K562 (cell line): ENCODE data around the gene SERPINA5. TPM values are rescaled to one million over a fixed set of nuclear protein-coding genes. Genes with fewer than 3 reads are reported as not detected.

Experiments used
- ATAC-seq: fragments of 200-7000 bp; cut with Tn5 transposase; 3 replicates; pipeline ENCODE4 v1.9.1; 2020; ENCODE audit warnings: moderate library complexity
- BruUV-seq: library from RNA; stranded (reverse); fragments of 400-500 nt; replicated peaks from 2 replicates; lab custom pipeline; 2021; lab: Mats Ljungman, UMichigan
- CTCF ChIA-PET: fragments of 300-600 bp; formaldehyde crosslinking; extraction: SDS; loops from one replicate; lab custom pipeline; 2021; ENCODE audit warnings: low intra/inter-chr PET ratio; lab: Yijun Ruan, JAX
- POLR2A ChIA-PET: fragments of 300-600, 350-650 bp; sonication (Branson Sonifier 250); formaldehyde crosslinking; extraction: SDS; loops from one replicate; lab custom pipeline; 2021; ENCODE audit warnings: antibody characterized with exemption, inconsistent platforms; lab: Yijun Ruan, JAX
- DNase-seq, 4 experiments: peaks; one replicate each; pipeline versions ENCODE4 v3.0.0 to v3.0.0-alpha.2; 2011 to 2018; ENCODE audit warnings: low spot score in 3 of 4, mixed read lengths in 3 of 4; ENCODE audit errors: extremely low read depth in 1 of 4
- FAIRE-seq: peaks from 2 replicates; lab custom pipeline; 2011; peaks lifted over from hg19 to GRCh38; lab: Jason Lieb, UNC
- H2AFZ ChIP-seq: 2 replicates; pipeline ENCODE4 v1.6.0; 2011; ENCODE audit warnings: low read depth, low read length, control low read depth, inconsistent platforms
- H3K27ac ChIP-seq: fragments of 200-600 bp; 3 replicates; pipeline ENCODE4 v1.8.0; 2011; ENCODE audit warnings: low read depth, mild to moderate bottlenecking, control low read depth, inconsistent platforms, low read length, moderate library complexity, mixed read lengths; ENCODE audit errors: extremely low read depth
- H3K27me3 ChIP-seq, 2 experiments: fragments of 300-600 bp in 1 of 2; 2 replicates in 1 of 2; 3 replicates in 1 of 2; pipeline versions ENCODE4 v1.6.0 to v1.8.0; 2011; ENCODE audit warnings: inconsistent platforms in 2 of 2, low read length in 2 of 2, mild to moderate bottlenecking in 1 of 2, mixed read lengths in 1 of 2, moderate library complexity in 1 of 2; ENCODE audit not compliant: control insufficient read depth in 2 of 2, insufficient read depth in 2 of 2
- H3K36me3 ChIP-seq: fragments of 300-600 bp; 3 replicates; pipeline ENCODE4 v1.8.0; 2011; ENCODE audit warnings: mild to moderate bottlenecking, low read length, inconsistent platforms; ENCODE audit not compliant: control insufficient read depth, insufficient read depth
- H3K4me1 ChIP-seq, 2 experiments: fragments of 200-600 bp in 1 of 2; replicated peaks in 1 of 2; 2 replicates in 1 of 2; 3 replicates in 1 of 2; pipeline versions ENCODE4 v1.5.1 to v1.8.0; 2011; ENCODE audit warnings: inconsistent platforms in 2 of 2, low read length in 2 of 2, mild to moderate bottlenecking in 1 of 2, mixed read lengths in 1 of 2, moderate library complexity in 1 of 2; ENCODE audit not compliant: control insufficient read depth in 2 of 2, insufficient read depth in 2 of 2
- H3K4me2 ChIP-seq: 2 replicates; pipeline ENCODE4 v1.6.1; 2011; ENCODE audit warnings: low read length, control low read depth, inconsistent platforms, mixed read lengths; ENCODE audit not compliant: insufficient read depth
- H3K4me3 ChIP-seq: fragments of 200-600 bp; sonication (generic), shearing (Covaris generic); 2 replicates; pipeline ENCODE4 v1.5.1; 2016; ENCODE audit warnings: control low read depth, inconsistent platforms
- H3K79me2 ChIP-seq: fragments of 200-600 bp; 3 replicates; pipeline ENCODE4 v1.8.0; 2011; ENCODE audit warnings: low read length, inconsistent platforms; ENCODE audit not compliant: control insufficient read depth, insufficient read depth
- H3K9ac ChIP-seq, 2 experiments: 2 replicates each; pipeline versions ENCODE4 v1.6.0 to v1.6.1; 2011; ENCODE audit warnings: low read depth in 2 of 2, low read length in 2 of 2, control low read depth in 1 of 2, inconsistent platforms in 1 of 2, mild to moderate bottlenecking in 1 of 2, mixed read lengths in 1 of 2; ENCODE audit not compliant: insufficient read depth in 1 of 2
- H3K9me1 ChIP-seq: one replicate; pipeline ENCODE4 v1.6.0; 2011; ENCODE audit warnings: inconsistent platforms, mild to moderate bottlenecking, low read length, moderate library complexity; ENCODE audit not compliant: control insufficient read depth, insufficient read depth
- H3K9me3 ChIP-seq: replicated peaks from 2 replicates; pipeline ENCODE4 v1.5.1; 2011; ENCODE audit warnings: low read depth, low read length, inconsistent platforms; ENCODE audit not compliant: control insufficient read depth, insufficient read depth
- H4K20me1 ChIP-seq: replicated peaks from 2 replicates; pipeline ENCODE4 v1.6.1; 2011; ENCODE audit warnings: low read length, inconsistent platforms, mixed read lengths; ENCODE audit not compliant: control insufficient read depth, insufficient read depth
- ARID2 ChIP-seq: fragments of 450-650 bp; IDR thresholded peaks from 2 replicates; pipeline ENCODE4 v1.6.1; 2017; ENCODE audit warnings: antibody characterized with exemption, mild to moderate bottlenecking
- CHD2 ChIP-seq: IDR thresholded peaks from 2 replicates; pipeline ENCODE4 v1.6.1; 2011; ENCODE audit warnings: low read depth, low read length
- DPF2 ChIP-seq: fragments of 450-650 bp; IDR thresholded peaks from 2 replicates; pipeline ENCODE4 v1.6.1; 2016
- ERF ChIP-seq: fragments of 450-650 bp; formaldehyde crosslinking; IDR thresholded peaks from 2 replicates; pipeline ENCODE4 v1.4.0; 2020; ENCODE audit warnings: mild to moderate bottlenecking, mixed read lengths
- LARP7 ChIP-seq: fragments of 450-650 bp; IDR thresholded peaks from 2 replicates; pipeline ENCODE4 v1.6.1; 2016
- MAZ ChIP-seq, 2 experiments: fragments of 450-650 bp in 1 of 2; sonication (generic) in 1 of 2; formaldehyde crosslinking; IDR thresholded peaks in 1 of 2; conservative IDR thresholded peaks in 1 of 2; 2 replicates each; pipeline versions ENCODE4 v1.4.0 to v1.5.0; 2020; ENCODE audit warnings: mild to moderate bottlenecking in 1 of 2, missing genetic modification reagents in 1 of 2
- PHF20 ChIP-seq: fragments of 450-650 bp; IDR thresholded peaks from 2 replicates; pipeline ENCODE4 v1.6.1; 2018; ENCODE audit not compliant: partially characterized antibody
- PML ChIP-seq: IDR thresholded peaks from 2 replicates; pipeline ENCODE4 v1.6.1; 2012; ENCODE audit warnings: low read length, inconsistent platforms
- TAF15 ChIP-seq: fragments of 200-400 bp; formaldehyde crosslinking; IDR thresholded peaks from 2 replicates; pipeline ENCODE4 v1.6.1; 2017; ENCODE audit warnings: mild to moderate bottlenecking, low read depth, low read length, moderate library complexity
- TCFL5 ChIP-seq: fragments of 250-450 bp; sonication (Bioruptor Pico); conservative IDR thresholded peaks from 2 replicates; pipeline ENCODE4 v1.6.1; 2021; ENCODE audit warnings: mild to moderate bottlenecking, moderate library complexity, matching md5 sums
- TRIM28 ChIP-seq: fragments of 450-650 bp; IDR thresholded peaks from 2 replicates; pipeline ENCODE4 v1.6.1; 2017
- XRCC5 ChIP-seq: fragments of 200-400 bp; formaldehyde crosslinking; IDR thresholded peaks from 2 replicates; pipeline ENCODE4 v1.6.1; 2017; ENCODE audit warnings: low read depth, mild to moderate bottlenecking, low read length
- ZNF121 ChIP-seq: sonication (generic); formaldehyde crosslinking; conservative IDR thresholded peaks from 2 replicates; pipeline ENCODE4 v1.8.0; 2022; ENCODE audit warnings: missing genetic modification reagents
- ZNF253 ChIP-seq: fragments of 250-450 bp; sonication (Bioruptor Pico); conservative IDR thresholded peaks from 2 replicates; pipeline ENCODE4 v1.6.1; 2021; ENCODE audit warnings: mild to moderate bottlenecking
- ZNF354B ChIP-seq: fragments of 250-450 bp; sonication (Bioruptor Pico); IDR thresholded peaks from 2 replicates; pipeline ENCODE4 v1.4.0; 2020
- ZNF644 ChIP-seq: fragments of 200-800 bp; sonication (Bioruptor generic); IDR thresholded peaks from 2 replicates; pipeline ENCODE4 v1.6.1; 2016; ENCODE audit warnings: low read depth, missing genetic modification characterization, missing compliant biosample characterization
- ZNF77 ChIP-seq: fragments of 250-450 bp; sonication (Bioruptor Pico); IDR thresholded peaks from 2 replicates; pipeline ENCODE4 v1.5.0; 2020
- WGBS: fragments of 100-300 bp; shearing (Covaris generic); methylation state at CpG from one replicate; pipeline ENCODE4 v1.1.6; 2016; ENCODE audit warnings: low coverage, mixed read lengths; ENCODE audit not compliant: insufficient coverage; ENCODE audit errors: missing lambda C conversion rate; 5-methylcytosine and 5-hydroxymethylcytosine counted together
- in situ Hi-C: fragments of 300-500 bp; cut with MboI; formaldehyde crosslinking; loops from 4 replicates; pipeline ENCODE4 v1.15.0; 2018; ENCODE audit warnings: inconsistent platforms, mixed read lengths
- intact Hi-C: fragments of 100-400 bp; cut with micrococcal nuclease; formaldehyde crosslinking; loops from 2 replicates; pipeline ENCODE4 v1.14.2; 2022
- polyA plus RNA-seq, 8 experiments: library from polyadenylated mRNA; depleted of rRNA in 4 of 8; stranded (reverse) in 5 of 8; unstranded in 3 of 8; fragments of >200 nt; fragmentation: Nextera tagmentation in 2 of 8; fragmentation: Illumina TruSeq in 1 of 8; extraction: Ambion mirVana in 2 of 8; extraction: Trizol in 1 of 8; gene quantifications; 2 replicates each; pipeline versions ENCODE4 v1.2.1 to v1.2.3, GENCODE V29; 2011 to 2014; ENCODE audit warnings: inconsistent platforms in 1 of 8, missing spikeins in 1 of 8
- total RNA-seq, 7 experiments: library from RNA; depleted of rRNA in 6 of 7; stranded (reverse); fragments of >200 nt in 6 of 7; fragmentation: Illumina TruSeq in 2 of 7; extraction: Trizol in 2 of 7; gene quantifications; 2 replicates each; pipeline versions ENCODE4 v1.2.1 to v1.2.3, GENCODE V29; 2011 to 2021; ENCODE audit warnings: low replicate concordance in 1 of 7
- TF ChIP-seq, protein P1 (sequence below), 2 experiments: fragments of 450-650 bp in 1 of 2; sonication (generic) in 1 of 2; formaldehyde crosslinking; conservative IDR thresholded peaks; 2 replicates each; pipeline versions ENCODE4 v1.4.0 to v1.8.1; 2020 to 2022; ENCODE audit warnings: mild to moderate bottlenecking in 1 of 2, missing genetic modification reagents in 1 of 2

The SERPINA5 gene
- total and polyA plus RNA-seq, 9 of the 15 experiments (the other 6 are each of a cell fraction or from before 2014, with no cell fraction given): 0.38 TPM; not detected in 8

DNA sequence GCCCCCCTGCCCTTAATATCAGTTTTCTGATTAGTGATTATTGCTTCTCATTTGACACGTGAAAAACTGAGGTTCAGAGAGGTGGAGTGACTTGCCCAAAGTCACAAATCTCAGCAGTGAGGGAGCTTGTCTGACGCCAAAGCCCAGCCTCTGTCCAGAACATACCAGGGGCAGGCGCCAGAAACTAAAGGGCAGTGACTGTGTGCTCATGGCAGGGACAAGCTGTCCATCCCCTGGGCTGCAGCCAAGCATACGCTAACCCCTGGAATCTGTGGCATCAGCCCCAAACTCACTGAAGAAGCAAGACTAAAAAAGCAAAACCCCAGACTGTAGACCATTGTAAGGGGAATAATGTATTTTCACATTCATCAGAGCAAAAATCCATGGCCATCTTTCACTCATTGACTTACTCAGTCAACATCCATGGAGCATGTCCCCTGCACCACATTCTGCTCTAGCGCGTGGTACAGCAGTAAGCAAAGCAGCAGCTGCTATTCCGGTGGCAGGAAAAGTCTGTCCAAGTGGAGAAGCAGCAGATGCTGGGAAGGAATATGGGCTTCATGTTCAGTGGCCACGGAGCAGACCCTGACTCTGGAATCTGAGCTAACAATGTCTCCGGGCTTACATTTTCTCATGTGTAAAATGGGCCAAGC is 21.5 kb upstream of the SERPINA5 start:
- H3K9me1 ChIP-seq: no peaks in the 10 kb centered on the region
- no peaks in the 10 kb centered on the region for H3K9me3 ChIP-seq
- no peaks in the 10 kb centered on the region for H3K27me3 ChIP-seq
- ChIA-PET POLR2A (interaction anchor here (0.7 kb wide), 1 partner anchor 9 kb away, joined by 3 read pairs; no protein-coding TSS in a partner anchor), CTCF (no interaction called here)
- H3K9ac ChIP-seq: no peak overlapping the region
- H2AFZ ChIP-seq: no peak overlapping the region
- H3K36me3 ChIP-seq: no peaks in the 10 kb centered on the region
- H4K20me1 ChIP-seq: no peaks in the 10 kb centered on the region
- in situ Hi-C loops: no loop called here
- no peak overlapping the region for H3K4me3 ChIP-seq
- DNase-seq (no peak), ATAC-seq (no peak), FAIRE-seq (no peak)
- no peaks in the 10 kb centered on the region for H3K4me1 ChIP-seq
- intact Hi-C loops: no loop called here
- H3K4me2 ChIP-seq: no peak overlapping the region
- H3K79me2 ChIP-seq: no peaks in the 10 kb centered on the region
- TF ChIP-seq CHD2 (no peak), PML (no peak)
- no TSS peak for BruUV-seq
- WGBS: 0% methylated on average over 6 of the region's 9 CpGs
- H3K27ac ChIP-seq: no peak overlapping the region

DNA sequence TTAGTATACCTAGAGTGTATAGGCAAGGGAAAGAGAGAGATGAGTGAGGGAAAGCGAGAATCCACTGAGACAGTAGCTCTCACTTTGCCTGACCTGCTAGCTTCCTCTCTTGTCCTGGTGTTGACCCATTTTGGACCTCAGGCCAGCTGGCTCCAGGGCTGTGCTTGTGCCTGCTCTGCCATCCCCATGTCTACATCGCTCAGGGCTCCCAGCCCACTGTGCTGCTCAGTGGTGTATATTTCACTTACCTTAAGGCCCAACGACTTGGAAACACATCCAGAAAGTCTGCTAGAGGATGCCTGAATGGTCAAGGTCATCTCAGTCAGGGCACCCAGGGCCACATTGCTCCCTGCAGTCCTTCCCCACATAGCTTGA is 20.9 kb upstream of the SERPINA5 start:
- DNase-seq (no peak), FAIRE-seq (no peak), ATAC-seq (no peak)
- POLR2A ChIA-PET: interaction anchor here (0.6 to 0.7 kb wide), 2 partner anchors 9 to 1090 kb away, joined by 3 read pairs; no protein-coding TSS in a partner anchor
- in situ Hi-C loops: no loop called here
- Histone ChIP-seq H3K79me2 (no peaks in the 10 kb centered on the region), H3K4me1 (no peaks in the 10 kb centered on the region), H4K20me1 (no peaks in the 10 kb centered on the region), H3K9me3 (no peaks in the 10 kb centered on the region), H3K9me1 (no peaks in the 10 kb centered on the region), H3K36me3 (no peaks in the 10 kb centered on the region), H3K9ac (no peak overlapping the region), H3K4me3 (no peak overlapping the region), H3K27me3 (no peaks in the 10 kb centered on the region), H2AFZ (no peak overlapping the region), H3K27ac (no peak overlapping the region), H3K4me2 (no peak overlapping the region)
- BruUV-seq: no TSS peak
- 5% methylated on average over 2 of the region's 3 CpGs for WGBS
- intact Hi-C loops: no loop called here
- CTCF ChIA-PET: no interaction called here
- TF ChIP-seq ARID2 (no peak), TCFL5 (CRISPR knock-in tag) (no peak), ERF (CRISPR knock-in tag) (no peak), LARP7 (no peak), DPF2 (no peak), PHF20 (no peak), TAF15 (no peak), TRIM28 (no peak), ZNF121 (CRISPR knock-in tag) (no peak), ZNF77 (no peak), ZNF253 (CRISPR knock-in tag) (no peak), ZNF644 (tag) (no peak), ZNF354B (CRISPR knock-in tag) (no peak), XRCC5 (no peak), MAZ (CRISPR knock-in tag; conservative IDR thresholded peaks at IDR 0.05 in 1 of 2, IDR thresholded peaks at IDR 0.05 in 1 of 2) (no peak)
- TF ChIP-seq, protein P1, sequence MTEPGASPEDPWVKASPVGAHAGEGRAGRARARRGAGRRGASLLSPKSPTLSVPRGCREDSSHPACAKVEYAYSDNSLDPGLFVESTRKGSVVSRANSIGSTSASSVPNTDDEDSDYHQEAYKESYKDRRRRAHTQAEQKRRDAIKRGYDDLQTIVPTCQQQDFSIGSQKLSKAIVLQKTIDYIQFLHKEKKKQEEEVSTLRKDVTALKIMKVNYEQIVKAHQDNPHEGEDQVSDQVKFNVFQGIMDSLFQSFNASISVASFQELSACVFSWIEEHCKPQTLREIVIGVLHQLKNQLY (CRISPR knock-in tag; conservative IDR thresholded peaks at IDR 0.05): no peak
